WTC11 (cell line): Measurements from ENCODE around the gene ATP2B2. TPM values are rescaled to one million over a fixed set of nuclear protein-coding genes. Genes with fewer than 3 reads are reported as not detected.

Experiments used
- ATAC-seq: fragments of 200-7000 bp; cut with Tn5 transposase; 2 replicates; pipeline ENCODE4 v1.10.0; 2021; ENCODE audit warnings: mild to moderate bottlenecking, moderate library complexity
- CTCF ChIA-PET: fragments of 300-600 bp; sonication (Branson Sonifier 250); formaldehyde crosslinking; loops from one replicate; lab custom pipeline; 2021; ENCODE audit warnings: antibody characterized with exemption; lab: Charles Lee
- POLR2A ChIA-PET: fragments of 350-600 bp; sonication (Branson Sonifier 250); formaldehyde crosslinking; loops from one replicate; lab custom pipeline; 2021; ENCODE audit warnings: antibody characterized with exemption; lab: Charles Lee
- DNase-seq: peaks from one replicate; pipeline ENCODE4 v3.0.0; 2021; ENCODE audit warnings: low spot score
- H3K27ac Mint-ChIP-seq: 2 replicates; pipeline ENCODE4 v1.8.0; 2021; ENCODE audit warnings: mixed read lengths
- H3K27me3 Mint-ChIP-seq: 2 replicates; pipeline ENCODE4 v1.8.0; 2021; ENCODE audit warnings: low read depth, mild to moderate bottlenecking, moderate library complexity, mixed read lengths
- H3K36me3 Mint-ChIP-seq: 2 replicates; pipeline ENCODE4 v1.8.0; 2021; ENCODE audit warnings: mixed read lengths
- H3K4me1 Mint-ChIP-seq: 2 replicates; pipeline ENCODE4 v1.8.0; 2022; ENCODE audit warnings: mixed read lengths
- H3K4me3 Mint-ChIP-seq: 2 replicates; pipeline ENCODE4 v1.8.0; 2021; ENCODE audit warnings: mild to moderate bottlenecking, moderate library complexity, mixed read lengths
- H3K9me3 Mint-ChIP-seq: 2 replicates; pipeline ENCODE4 v1.8.0; 2021; ENCODE audit warnings: mixed read lengths
- CREB1 ChIP-seq: sonication (generic); formaldehyde crosslinking; IDR thresholded peaks from 2 replicates; pipeline ENCODE4 v1.8.0; 2023; ENCODE audit warnings: mild to moderate bottlenecking, missing genetic modification reagents
- ETV6 ChIP-seq: sonication (generic); formaldehyde crosslinking; IDR thresholded peaks from 2 replicates; pipeline ENCODE4 v1.8.1; 2022; ENCODE audit warnings: mild to moderate bottlenecking, missing genetic modification reagents
- GTF2I ChIP-seq: fragments of 250-450 bp; sonication (Bioruptor Pico); conservative IDR thresholded peaks from 2 replicates; pipeline ENCODE4 v1.4.0; 2021; ENCODE audit warnings: mild to moderate bottlenecking
- IRF2 ChIP-seq: sonication (generic); formaldehyde crosslinking; IDR thresholded peaks from 2 replicates; pipeline ENCODE4 v1.8.0; 2022; ENCODE audit warnings: low read depth, missing genetic modification reagents, borderline replicate concordance
- JAZF1 ChIP-seq: fragments of 250-450 bp; sonication (Bioruptor Pico); IDR thresholded peaks from 2 replicates; pipeline ENCODE4 v1.9.0; 2021; ENCODE audit warnings: moderate library complexity, mild to moderate bottlenecking, inconsistent platforms
- PRRX2 ChIP-seq: fragments of 250-450 bp; sonication (Bioruptor Pico); IDR thresholded peaks from 2 replicates; pipeline ENCODE4 v1.8.0; 2021; ENCODE audit warnings: mild to moderate bottlenecking
- RORB ChIP-seq: fragments of 250-450 bp; sonication (Bioruptor Pico); IDR thresholded peaks from 2 replicates; pipeline ENCODE4 v1.9.0; 2021; ENCODE audit warnings: mild to moderate bottlenecking
- TEAD1 ChIP-seq: sonication (generic); formaldehyde crosslinking; IDR thresholded peaks from 2 replicates; pipeline ENCODE4 v1.8.0; 2022; ENCODE audit warnings: mild to moderate bottlenecking, missing genetic modification reagents
- TEAD4 ChIP-seq: sonication (generic); formaldehyde crosslinking; IDR thresholded peaks from 2 replicates; pipeline ENCODE4 v1.8.0; 2022; ENCODE audit warnings: mild to moderate bottlenecking, missing genetic modification reagents
- total RNA-seq: library from RNA; stranded (reverse); gene quantifications from 3 replicates; pipeline ENCODE4 v1.2.3, GENCODE V29; 2021
- TF ChIP-seq, protein P1 (sequence below): sonication (generic); formaldehyde crosslinking; conservative IDR thresholded peaks from 2 replicates; pipeline ENCODE4 v1.8.1; 2022; ENCODE audit warnings: mild to moderate bottlenecking, missing genetic modification reagents
- TF ChIP-seq, protein P2 (sequence below): fragments of 250-450 bp; sonication (Bioruptor Pico); IDR thresholded peaks from 2 replicates; pipeline ENCODE4 v1.9.0; 2021; ENCODE audit warnings: mild to moderate bottlenecking
- TF ChIP-seq, protein P3 (sequence below): sonication (generic); formaldehyde crosslinking; IDR thresholded peaks from 2 replicates; pipeline ENCODE4 v1.8.1; 2023; ENCODE audit warnings: mild to moderate bottlenecking, missing genetic modification reagents
- TF ChIP-seq, protein P4 (sequence below): fragments of 250-450 bp; sonication (Bioruptor Pico); IDR thresholded peaks from 2 replicates; pipeline ENCODE4 v1.9.0; 2021; ENCODE audit warnings: moderate library complexity, mild to moderate bottlenecking, inconsistent platforms, borderline replicate concordance
- TF ChIP-seq, protein P5 (sequence below): sonication (generic); formaldehyde crosslinking; IDR thresholded peaks from 2 replicates; pipeline ENCODE4 v1.8.0; 2022; ENCODE audit warnings: mild to moderate bottlenecking, missing genetic modification reagents
- TF ChIP-seq, protein P6 (sequence below): sonication (generic); formaldehyde crosslinking; IDR thresholded peaks from 2 replicates; pipeline ENCODE4 v1.8.0; 2023; ENCODE audit warnings: missing genetic modification reagents, mild to moderate bottlenecking, borderline replicate concordance
- TF ChIP-seq, protein P7 (sequence below): sonication (generic); formaldehyde crosslinking; IDR thresholded peaks from 2 replicates; pipeline ENCODE4 v1.8.1; 2023; ENCODE audit warnings: mild to moderate bottlenecking, missing genetic modification reagents, moderate library complexity
- TF ChIP-seq, protein P8 (sequence below): fragments of 200-600 bp; IDR thresholded peaks from 2 replicates; pipeline ENCODE4 v1.8.0; 2022; ENCODE audit warnings: antibody characterized with exemption

ATP2B2 gene
- total RNA-seq, 1 experiment from 2014 or later, result 0.48 TPM

DNA sequence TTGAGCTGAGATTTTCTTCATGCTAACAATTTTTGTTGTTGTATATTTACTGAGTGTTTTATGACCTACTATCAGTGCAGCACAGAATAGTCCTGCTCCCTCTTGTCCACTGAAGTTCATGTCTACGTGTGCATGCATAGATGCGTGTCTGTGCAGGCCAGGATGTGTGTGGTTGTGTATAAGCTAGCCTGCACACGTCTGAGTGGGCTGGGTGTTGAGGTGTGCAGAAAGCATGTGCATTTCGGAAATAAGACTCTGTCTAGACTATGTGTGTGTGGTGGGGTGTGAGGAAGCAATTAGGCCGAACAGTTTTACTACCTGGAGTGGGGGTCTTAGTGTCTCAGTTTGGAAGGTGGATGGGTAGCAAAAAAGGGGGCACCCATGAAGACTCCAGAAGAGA, 39.2 kb downstream of the ATP2B2 start:
- DNase-seq (no peak), ATAC-seq (no peak)
- CTCF ChIA-PET, result no interaction called here
- H3K27me3 Mint-ChIP-seq, result no peaks in the 10 kb centered on the region
- H3K27ac Mint-ChIP-seq, result no peak overlapping the region
- peaks cover 13% of the 10 kb centered on the region for H3K4me1 Mint-ChIP-seq
- H3K36me3 Mint-ChIP-seq, result no peaks in the 10 kb centered on the region
- H3K4me3 Mint-ChIP-seq, result no peak overlapping the region
- H3K9me3 Mint-ChIP-seq, result no peaks in the 10 kb centered on the region
- TF ChIP-seq RORB (no peak), TEAD1 (CRISPR knock-in tag) (no peak), CREB1 (CRISPR knock-in tag) (no peak)
- POLR2A ChIA-PET, result no interaction called here

DNA sequence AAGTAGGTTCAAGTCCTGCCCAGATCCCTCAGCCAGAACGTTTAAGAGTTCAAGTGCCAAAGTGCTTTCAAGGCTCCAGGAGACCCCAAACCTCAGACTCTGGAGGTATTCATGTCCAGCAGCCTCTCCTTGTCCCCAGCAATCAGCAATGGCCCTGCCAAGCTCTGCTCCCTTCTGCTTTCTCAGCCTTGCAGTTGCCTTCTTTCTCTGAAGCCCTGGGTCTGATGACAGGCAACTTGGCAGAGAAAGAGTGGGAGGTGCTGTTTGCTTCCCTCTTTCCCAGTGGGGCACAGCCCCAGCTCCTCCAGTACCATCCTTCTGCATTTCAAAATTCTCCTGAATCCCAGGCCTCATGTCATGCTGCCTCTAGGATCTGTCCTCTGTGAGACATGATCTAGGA, 40.2 kb downstream of the ATP2B2 start:
- Mint-ChIP-seq H3K4me3 (no peak overlapping the region), H3K27me3 (no peaks in the 10 kb centered on the region), H3K9me3 (no peaks in the 10 kb centered on the region), H3K27ac (no peak overlapping the region), H3K36me3 (no peaks in the 10 kb centered on the region), H3K4me1 (peaks cover 5% of the 10 kb centered on the region; the same call in 1 of the 2 replicates)
- DNase-seq (no peak), ATAC-seq (no peak)
- ChIA-PET POLR2A (no interaction called here), CTCF (no interaction called here)
- TF ChIP-seq, protein P1, sequence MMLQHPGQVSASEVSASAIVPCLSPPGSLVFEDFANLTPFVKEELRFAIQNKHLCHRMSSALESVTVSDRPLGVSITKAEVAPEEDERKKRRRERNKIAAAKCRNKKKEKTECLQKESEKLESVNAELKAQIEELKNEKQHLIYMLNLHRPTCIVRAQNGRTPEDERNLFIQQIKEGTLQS (CRISPR knock-in tag), result no peak
- TF ChIP-seq PRRX2 (CRISPR knock-in tag) (no peak), JAZF1 (no peak), ETV6 (no peak), TEAD4 (no peak), IRF2 (CRISPR knock-in tag) (no peak)
- TF ChIP-seq, protein P2, sequence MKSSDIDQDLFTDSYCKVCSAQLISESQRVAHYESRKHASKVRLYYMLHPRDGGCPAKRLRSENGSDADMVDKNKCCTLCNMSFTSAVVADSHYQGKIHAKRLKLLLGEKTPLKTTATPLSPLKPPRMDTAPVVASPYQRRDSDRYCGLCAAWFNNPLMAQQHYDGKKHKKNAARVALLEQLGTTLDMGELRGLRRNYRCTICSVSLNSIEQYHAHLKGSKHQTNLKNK (CRISPR knock-in tag), result no peak
- TF ChIP-seq, protein P3, sequence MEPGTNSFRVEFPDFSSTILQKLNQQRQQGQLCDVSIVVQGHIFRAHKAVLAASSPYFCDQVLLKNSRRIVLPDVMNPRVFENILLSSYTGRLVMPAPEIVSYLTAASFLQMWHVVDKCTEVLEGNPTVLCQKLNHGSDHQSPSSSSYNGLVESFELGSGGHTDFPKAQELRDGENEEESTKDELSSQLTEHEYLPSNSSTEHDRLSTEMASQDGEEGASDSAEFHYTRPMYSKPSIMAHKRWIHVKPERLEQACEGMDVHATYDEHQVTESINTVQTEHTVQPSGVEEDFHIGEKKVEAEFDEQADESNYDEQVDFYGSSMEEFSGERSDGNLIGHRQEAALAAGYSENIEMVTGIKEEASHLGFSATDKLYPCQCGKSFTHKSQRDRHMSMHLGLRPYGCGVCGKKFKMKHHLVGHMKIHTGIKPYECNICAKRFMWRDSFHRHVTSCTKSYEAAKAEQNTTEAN (CRISPR knock-in tag), result no peak
- TF ChIP-seq, protein P4, sequence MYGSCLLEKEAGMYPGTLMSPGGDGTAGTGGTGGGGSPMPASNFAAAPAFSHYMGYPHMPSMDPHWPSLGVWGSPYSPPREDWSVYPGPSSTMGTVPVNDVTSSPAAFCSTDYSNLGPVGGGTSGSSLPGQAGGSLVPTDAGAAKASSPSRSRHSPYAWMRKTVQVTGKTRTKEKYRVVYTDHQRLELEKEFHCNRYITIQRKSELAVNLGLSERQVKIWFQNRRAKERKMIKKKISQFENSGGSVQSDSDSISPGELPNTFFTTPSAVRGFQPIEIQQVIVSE (CRISPR knock-in tag), result no peak
- TF ChIP-seq, protein P5, sequence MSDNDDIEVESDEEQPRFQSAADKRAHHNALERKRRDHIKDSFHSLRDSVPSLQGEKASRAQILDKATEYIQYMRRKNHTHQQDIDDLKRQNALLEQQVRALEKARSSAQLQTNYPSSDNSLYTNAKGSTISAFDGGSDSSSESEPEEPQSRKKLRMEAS (CRISPR knock-in tag), result no peak

DNA sequence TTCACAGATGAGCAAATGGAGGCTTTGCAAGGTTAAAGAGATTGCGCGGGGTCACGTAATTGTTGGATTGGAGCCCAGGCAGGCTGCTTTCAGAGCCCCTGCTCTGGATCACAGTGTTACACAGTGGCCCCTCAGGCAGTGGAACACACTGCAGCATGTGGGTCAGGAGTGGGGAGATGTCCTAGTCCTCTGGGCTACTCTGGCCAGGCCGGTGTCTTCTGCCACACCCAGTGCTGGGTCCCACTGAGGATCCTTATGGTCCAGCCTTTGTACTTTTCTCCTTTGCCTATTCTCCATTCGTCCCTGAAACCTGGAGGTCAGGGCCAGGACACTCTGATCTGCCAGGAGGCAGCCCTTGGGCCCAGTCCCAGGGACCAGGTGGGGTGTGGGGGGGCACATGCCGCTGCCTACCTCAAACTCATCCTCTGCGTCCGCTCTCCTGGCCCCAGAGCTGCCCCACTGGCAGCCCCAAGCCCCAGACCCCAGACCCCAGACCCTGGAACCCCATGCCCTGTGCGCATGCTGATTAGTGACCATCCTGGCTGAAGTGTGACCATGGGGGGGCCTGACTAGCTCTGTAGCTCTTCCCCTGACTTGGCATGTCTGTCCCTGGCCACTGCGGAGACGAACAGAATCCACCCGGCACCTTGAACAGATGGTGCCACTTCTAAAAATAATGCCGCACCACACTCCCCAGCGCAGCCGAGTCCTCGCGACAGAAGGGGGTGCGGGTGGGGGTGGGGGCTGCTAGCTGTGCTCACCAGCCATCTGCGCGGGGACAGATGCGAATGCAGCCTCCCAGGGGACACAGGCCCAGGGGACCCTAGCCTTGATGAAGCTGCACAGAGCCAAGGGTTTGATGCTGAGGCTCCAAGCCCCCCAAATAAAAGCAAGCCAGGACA, 41.6 kb downstream of the ATP2B2 start:
- Mint-ChIP-seq H3K4me1 (no peaks in the 10 kb centered on the region), H3K27ac (no peak overlapping the region), H3K36me3 (no peaks in the 10 kb centered on the region), H3K9me3 (no peaks in the 10 kb centered on the region), H3K27me3 (no peaks in the 10 kb centered on the region), H3K4me3 (no peak overlapping the region)
- no peak for ATAC-seq
- DNase-seq, result no peak
- ChIA-PET POLR2A (no interaction called here), CTCF (no interaction called here)
- TF ChIP-seq, protein P6, sequence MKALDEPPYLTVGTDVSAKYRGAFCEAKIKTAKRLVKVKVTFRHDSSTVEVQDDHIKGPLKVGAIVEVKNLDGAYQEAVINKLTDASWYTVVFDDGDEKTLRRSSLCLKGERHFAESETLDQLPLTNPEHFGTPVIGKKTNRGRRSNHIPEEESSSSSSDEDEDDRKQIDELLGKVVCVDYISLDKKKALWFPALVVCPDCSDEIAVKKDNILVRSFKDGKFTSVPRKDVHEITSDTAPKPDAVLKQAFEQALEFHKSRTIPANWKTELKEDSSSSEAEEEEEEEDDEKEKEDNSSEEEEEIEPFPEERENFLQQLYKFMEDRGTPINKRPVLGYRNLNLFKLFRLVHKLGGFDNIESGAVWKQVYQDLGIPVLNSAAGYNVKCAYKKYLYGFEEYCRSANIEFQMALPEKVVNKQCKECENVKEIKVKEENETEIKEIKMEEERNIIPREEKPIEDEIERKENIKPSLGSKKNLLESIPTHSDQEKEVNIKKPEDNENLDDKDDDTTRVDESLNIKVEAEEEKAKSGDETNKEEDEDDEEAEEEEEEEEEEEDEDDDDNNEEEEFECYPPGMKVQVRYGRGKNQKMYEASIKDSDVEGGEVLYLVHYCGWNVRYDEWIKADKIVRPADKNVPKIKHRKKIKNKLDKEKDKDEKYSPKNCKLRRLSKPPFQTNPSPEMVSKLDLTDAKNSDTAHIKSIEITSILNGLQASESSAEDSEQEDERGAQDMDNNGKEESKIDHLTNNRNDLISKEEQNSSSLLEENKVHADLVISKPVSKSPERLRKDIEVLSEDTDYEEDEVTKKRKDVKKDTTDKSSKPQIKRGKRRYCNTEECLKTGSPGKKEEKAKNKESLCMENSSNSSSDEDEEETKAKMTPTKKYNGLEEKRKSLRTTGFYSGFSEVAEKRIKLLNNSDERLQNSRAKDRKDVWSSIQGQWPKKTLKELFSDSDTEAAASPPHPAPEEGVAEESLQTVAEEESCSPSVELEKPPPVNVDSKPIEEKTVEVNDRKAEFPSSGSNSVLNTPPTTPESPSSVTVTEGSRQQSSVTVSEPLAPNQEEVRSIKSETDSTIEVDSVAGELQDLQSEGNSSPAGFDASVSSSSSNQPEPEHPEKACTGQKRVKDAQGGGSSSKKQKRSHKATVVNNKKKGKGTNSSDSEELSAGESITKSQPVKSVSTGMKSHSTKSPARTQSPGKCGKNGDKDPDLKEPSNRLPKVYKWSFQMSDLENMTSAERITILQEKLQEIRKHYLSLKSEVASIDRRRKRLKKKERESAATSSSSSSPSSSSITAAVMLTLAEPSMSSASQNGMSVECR (CRISPR knock-in tag), result no peak
- no peak for TF ChIP-seq GTF2I (CRISPR knock-in tag)
- TF ChIP-seq, protein P7, sequence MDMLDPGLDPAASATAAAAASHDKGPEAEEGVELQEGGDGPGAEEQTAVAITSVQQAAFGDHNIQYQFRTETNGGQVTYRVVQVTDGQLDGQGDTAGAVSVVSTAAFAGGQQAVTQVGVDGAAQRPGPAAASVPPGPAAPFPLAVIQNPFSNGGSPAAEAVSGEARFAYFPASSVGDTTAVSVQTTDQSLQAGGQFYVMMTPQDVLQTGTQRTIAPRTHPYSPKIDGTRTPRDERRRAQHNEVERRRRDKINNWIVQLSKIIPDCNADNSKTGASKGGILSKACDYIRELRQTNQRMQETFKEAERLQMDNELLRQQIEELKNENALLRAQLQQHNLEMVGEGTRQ (CRISPR knock-in tag), result no peak
- TF ChIP-seq, protein P8, sequence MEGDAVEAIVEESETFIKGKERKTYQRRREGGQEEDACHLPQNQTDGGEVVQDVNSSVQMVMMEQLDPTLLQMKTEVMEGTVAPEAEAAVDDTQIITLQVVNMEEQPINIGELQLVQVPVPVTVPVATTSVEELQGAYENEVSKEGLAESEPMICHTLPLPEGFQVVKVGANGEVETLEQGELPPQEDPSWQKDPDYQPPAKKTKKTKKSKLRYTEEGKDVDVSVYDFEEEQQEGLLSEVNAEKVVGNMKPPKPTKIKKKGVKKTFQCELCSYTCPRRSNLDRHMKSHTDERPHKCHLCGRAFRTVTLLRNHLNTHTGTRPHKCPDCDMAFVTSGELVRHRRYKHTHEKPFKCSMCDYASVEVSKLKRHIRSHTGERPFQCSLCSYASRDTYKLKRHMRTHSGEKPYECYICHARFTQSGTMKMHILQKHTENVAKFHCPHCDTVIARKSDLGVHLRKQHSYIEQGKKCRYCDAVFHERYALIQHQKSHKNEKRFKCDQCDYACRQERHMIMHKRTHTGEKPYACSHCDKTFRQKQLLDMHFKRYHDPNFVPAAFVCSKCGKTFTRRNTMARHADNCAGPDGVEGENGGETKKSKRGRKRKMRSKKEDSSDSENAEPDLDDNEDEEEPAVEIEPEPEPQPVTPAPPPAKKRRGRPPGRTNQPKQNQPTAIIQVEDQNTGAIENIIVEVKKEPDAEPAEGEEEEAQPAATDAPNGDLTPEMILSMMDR, result no peak
- TF ChIP-seq, protein P4 (CRISPR knock-in tag), result no peak
